Endothelial cell of umbilical vein (primary cell): ENCODE measurements around the gene ADARB2.

Source experiments
- CTCF ChIP-seq, 2 donors: IDR thresholded peaks; 1 replicate in 1 of 2; 2 replicates in 1 of 2; pipeline ENCODE4 v1.5.1; 2011; ENCODE audit warnings: low read length in 2 of 2, mild to moderate bottlenecking in 2 of 2, moderate library complexity in 2 of 2, control low read depth in 1 of 2, inconsistent platforms in 1 of 2, low read depth in 1 of 2; ENCODE audit not compliant: insufficient read depth in 1 of 2; ENCODE audit errors: extremely low read depth in 1 of 2
- EZH2 ChIP-seq: IDR thresholded peaks from 2 replicates; pipeline ENCODE4 v1.6.1; 2012; ENCODE audit warnings: borderline replicate concordance, low read depth, mild to moderate bottlenecking, moderate library complexity, low read length, inconsistent platforms; ENCODE audit not compliant: severe bottlenecking
- GATA2 ChIP-seq: IDR thresholded peaks from 2 replicates; pipeline ENCODE4 v1.7.0; 2011; ENCODE audit warnings: low read depth, mild to moderate bottlenecking, moderate library complexity, mixed read lengths, low read length; ENCODE audit not compliant: insufficient read length, insufficient read depth
- POLR2A ChIP-seq: IDR thresholded peaks from 2 replicates; pipeline ENCODE4 v1.6.1; 2012; ENCODE audit warnings: low read depth, mild to moderate bottlenecking, control low read depth, low read length
- POLR2AphosphoS5 ChIP-seq: IDR thresholded peaks from 2 replicates; pipeline ENCODE4 v1.6.1; 2012; ENCODE audit warnings: low read depth, mild to moderate bottlenecking, control low read depth, low read length, moderate library complexity; ENCODE audit not compliant: insufficient read depth

- no peak for TF ChIP-seq CTCF (IDR thresholded peaks at IDR 0.05; ENCODE audit: extremely low read depth in 1 of 2, insufficient read depth in 1 of 2, low read depth in 1 of 2, low read length in 2 of 2)
- no peak for TF ChIP-seq POLR2AphosphoS5
- TF ChIP-seq POLR2A = no peak
- no peak for TF ChIP-seq EZH2
- TF ChIP-seq GATA2 = no peak
Observed at GRCh38 chr10:1594372-1595241, 142.7 kb downstream of the ADARB2 start.
